GM10266 (cell line): ENCODE data around the gene PDE8B.

Experiments
- DNase-seq: peaks from one replicate; pipeline ENCODE4 v3.0.0; 2012; ENCODE audit errors: extremely low spot score
- CTCF ChIP-seq: IDR thresholded peaks from 2 replicates; pipeline ENCODE4 v1.5.1; 2012; ENCODE audit warnings: mild to moderate bottlenecking, low read depth; ENCODE audit not compliant: control insufficient read depth, insufficient read depth; ENCODE audit errors: missing control alignments

Gene PDE8B

GRCh38 chr5:77285251-77285841 lies 74.9 kb downstream of the PDE8B start:
- no peak for DNase-seq
- no peak for TF ChIP-seq CTCF

GRCh38 chr5:77292026-77292757 lies 81.7 kb downstream of the PDE8B start:
- TF ChIP-seq CTCF, result no peak
- no peak for DNase-seq

- TF ChIP-seq CTCF, result no peak
- DNase-seq, result peak; percentile 7
Observed at GRCh38 chr5:77294185-77294584, 83.7 kb downstream of the PDE8B start.

- DNase-seq, result no peak
- TF ChIP-seq CTCF, result no peak
Observed at GRCh38 chr5:77295863-77296378, 85.4 kb downstream of the PDE8B start.

GRCh38 chr5:77298146-77298545 lies 87.7 kb downstream of the PDE8B start:
- no peak for TF ChIP-seq CTCF

GRCh38 chr5:77300451-77300850 lies 90.0 kb downstream of the PDE8B start:
- no peak for TF ChIP-seq CTCF
- DNase-seq, result no peak

More at GRCh38 chr5:77298146-77298545, 87.7 kb downstream of the PDE8B start:
- no peak for DNase-seq

- no peak for TF ChIP-seq CTCF
- no peak for DNase-seq
Observed at GRCh38 chr5:77301447-77301883, 91.0 kb downstream of the PDE8B start.
